Kidney epithelial cell (primary cell): Measurements from ENCODE around the gene SLC9A3. TPM values are rescaled to one million over a fixed set of nuclear protein-coding genes. Genes with fewer than 3 reads are reported as not detected.

Source experiments
- DNase-seq: peaks from one replicate; pipeline ENCODE4 v3.0.0-alpha.2; 2010; ENCODE audit warnings: low read depth
- H3K27me3 ChIP-seq: 2 replicates; pipeline ENCODE4 v1.6.0; 2011; ENCODE audit warnings: low read length; ENCODE audit not compliant: control insufficient read depth, insufficient read depth
- H3K36me3 ChIP-seq: 2 replicates; pipeline ENCODE4 v1.5.1; 2011; ENCODE audit warnings: low read length; ENCODE audit not compliant: control insufficient read depth, insufficient read depth
- H3K4me3 ChIP-seq: 2 replicates; pipeline ENCODE4 v1.5.1; 2011; ENCODE audit warnings: low read depth, mild to moderate bottlenecking, control low read depth, low read length
- total RNA-seq: library from RNA; depleted of rRNA; stranded (reverse); fragments of >200 nt; gene quantifications from 2 replicates; pipeline ENCODE4 v1.2.3, GENCODE V29; 2015
- TF ChIP-seq, protein P1 (sequence below): IDR thresholded peaks from 2 replicates; pipeline ENCODE4 v1.5.1; 2011; ENCODE audit warnings: mild to moderate bottlenecking, moderate library complexity, low read length, control low read depth, inconsistent platforms; ENCODE audit not compliant: insufficient read depth, poor library complexity, severe bottlenecking

SLC9A3 gene
- total RNA-seq, 1 donor from 2014 or later = 3.6 TPM

DNA sequence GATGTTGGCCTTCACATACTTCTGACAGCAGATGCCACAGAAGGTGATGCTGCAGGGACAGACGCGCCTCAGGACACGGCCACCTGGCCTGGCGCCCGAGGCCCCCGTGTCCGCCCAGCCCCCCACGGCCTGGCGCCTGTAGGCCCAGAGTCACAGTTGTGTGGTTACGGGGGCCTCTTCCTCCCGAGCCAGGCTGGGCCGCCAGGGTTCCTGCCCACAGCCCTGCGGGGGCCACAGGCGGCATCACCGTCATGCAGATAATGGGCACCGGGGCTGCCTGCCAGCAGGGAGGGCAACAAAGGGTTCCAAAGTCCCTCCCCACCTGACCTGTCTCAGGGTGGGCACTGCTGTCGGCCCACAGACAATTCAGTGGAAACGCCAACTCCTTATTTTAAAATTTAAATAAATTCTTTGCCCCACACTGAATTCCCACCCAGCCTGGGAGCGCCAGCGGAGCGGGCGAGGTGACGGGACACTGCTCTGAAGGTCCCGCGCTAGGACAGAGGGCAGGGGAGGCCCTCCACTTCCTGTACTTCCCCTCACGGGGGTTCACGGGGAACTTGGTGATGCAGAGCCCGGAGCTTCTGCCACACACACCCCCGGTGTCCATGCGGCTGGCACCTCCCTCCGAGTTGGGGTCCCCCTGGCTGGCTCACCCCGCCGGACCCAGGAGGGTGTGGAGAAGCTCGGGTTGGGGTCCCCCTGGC, 40.7 kb downstream of the SLC9A3 start:
- Histone ChIP-seq H3K27me3 (peaks cover 11% of the 10 kb centered on the region), H3K36me3 (no peaks in the 10 kb centered on the region), H3K4me3 (no peak overlapping the region)
- TF ChIP-seq, protein P1, sequence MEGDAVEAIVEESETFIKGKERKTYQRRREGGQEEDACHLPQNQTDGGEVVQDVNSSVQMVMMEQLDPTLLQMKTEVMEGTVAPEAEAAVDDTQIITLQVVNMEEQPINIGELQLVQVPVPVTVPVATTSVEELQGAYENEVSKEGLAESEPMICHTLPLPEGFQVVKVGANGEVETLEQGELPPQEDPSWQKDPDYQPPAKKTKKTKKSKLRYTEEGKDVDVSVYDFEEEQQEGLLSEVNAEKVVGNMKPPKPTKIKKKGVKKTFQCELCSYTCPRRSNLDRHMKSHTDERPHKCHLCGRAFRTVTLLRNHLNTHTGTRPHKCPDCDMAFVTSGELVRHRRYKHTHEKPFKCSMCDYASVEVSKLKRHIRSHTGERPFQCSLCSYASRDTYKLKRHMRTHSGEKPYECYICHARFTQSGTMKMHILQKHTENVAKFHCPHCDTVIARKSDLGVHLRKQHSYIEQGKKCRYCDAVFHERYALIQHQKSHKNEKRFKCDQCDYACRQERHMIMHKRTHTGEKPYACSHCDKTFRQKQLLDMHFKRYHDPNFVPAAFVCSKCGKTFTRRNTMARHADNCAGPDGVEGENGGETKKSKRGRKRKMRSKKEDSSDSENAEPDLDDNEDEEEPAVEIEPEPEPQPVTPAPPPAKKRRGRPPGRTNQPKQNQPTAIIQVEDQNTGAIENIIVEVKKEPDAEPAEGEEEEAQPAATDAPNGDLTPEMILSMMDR = no peak
- no peak for DNase-seq

DNA sequence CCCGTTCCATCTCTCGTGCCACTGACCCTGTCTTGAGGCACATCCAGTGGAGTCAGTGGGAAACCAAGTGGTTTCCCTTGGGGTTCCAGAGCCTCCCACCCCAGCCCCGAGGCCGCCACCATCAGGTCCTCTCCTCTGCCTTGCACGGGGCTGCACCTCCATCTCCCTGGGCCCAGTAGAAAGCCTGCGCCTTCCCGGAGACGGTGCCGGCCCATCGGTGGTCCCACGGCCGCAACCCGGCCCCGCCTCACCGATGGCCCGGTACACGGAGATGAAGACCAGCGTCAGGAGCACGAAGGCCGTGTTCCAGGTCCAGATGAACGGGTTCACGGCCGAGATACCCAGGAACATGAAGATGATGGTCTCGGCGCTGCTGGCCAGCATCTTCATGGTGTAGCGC, 41.2 kb downstream of the SLC9A3 start:
- Histone ChIP-seq H3K36me3 (no peaks in the 10 kb centered on the region), H3K4me3 (no peak overlapping the region), H3K27me3 (peaks cover 12% of the 10 kb centered on the region)
- no peak for DNase-seq
- TF ChIP-seq, protein P1 = no peak

DNA sequence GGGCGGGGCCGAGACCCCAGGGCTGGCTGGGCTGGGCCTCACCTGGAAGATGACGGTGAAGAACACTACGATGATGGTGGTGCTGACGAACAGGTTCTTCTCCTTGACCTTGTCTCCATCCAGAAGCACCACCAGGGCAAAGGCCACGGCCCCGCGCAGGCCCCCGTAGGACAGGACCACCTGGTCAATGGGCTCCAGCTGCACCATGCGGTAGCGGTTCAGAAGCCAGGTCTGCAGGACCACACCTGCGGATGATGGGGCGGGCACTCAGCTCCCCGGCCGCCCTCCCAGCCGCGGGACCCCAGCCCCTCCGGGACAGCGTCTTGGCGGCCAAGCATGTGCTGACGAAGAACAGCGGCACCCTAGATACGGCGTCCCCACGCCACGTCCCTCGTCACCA, 41.7 kb downstream of the SLC9A3 start:
- no peak for DNase-seq
- TF ChIP-seq, protein P1 = no peak
- H3K27me3 ChIP-seq = peaks cover 17% of the 10 kb centered on the region

DNA sequence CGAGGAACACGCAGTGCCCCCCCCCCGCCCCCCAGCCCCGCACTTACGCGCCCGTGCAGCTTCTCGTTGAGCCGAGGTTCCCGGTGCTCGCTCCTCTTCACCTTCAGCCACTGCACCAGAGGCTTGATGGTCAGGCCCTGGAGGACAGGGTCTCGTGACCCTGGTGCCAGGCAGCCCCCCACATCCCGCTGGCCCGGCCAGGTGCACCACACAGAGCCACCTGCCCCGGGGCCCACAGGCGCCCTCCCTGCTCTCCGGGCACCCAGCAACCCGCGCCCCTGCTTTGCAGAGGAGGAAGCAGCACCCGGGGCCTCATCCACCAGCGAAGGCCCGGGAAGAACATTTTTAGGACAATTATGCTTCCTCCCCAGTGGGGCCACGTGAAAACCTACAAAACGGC, 42.2 kb downstream of the SLC9A3 start:
- TF ChIP-seq, protein P1 = no peak
- DNase-seq = no peak

More for the DNA sequence above, 41.7 kb downstream of the SLC9A3 start:
- Histone ChIP-seq H3K36me3 (no peaks in the 10 kb centered on the region), H3K4me3 (no peak overlapping the region)

DNA sequence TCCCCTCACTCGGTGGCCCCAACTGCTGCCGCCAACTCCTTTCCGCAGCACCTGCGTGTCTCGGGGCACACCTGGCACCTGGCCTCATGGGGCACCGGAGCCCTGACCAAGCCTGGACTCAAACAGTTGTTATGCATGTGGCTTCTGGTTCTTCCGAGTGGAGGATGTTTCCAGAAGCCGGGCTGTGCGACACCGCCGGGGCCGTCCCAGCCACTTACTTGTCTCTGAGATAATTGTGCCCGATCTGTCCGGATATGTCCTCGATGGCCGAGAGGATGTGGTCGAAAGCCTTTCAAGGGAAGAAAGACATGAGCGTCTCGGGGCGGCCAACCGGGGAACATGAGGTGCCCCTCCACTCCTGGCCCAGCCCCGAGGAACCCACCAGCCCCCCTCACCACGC, 42.9 kb downstream of the SLC9A3 start:
- Histone ChIP-seq H3K36me3 (no peaks in the 10 kb centered on the region), H3K4me3 (no peak overlapping the region), H3K27me3 (peaks cover 29% of the 10 kb centered on the region)
- DNase-seq = no peak
- TF ChIP-seq, protein P1 = no peak

More for the DNA sequence above, 42.2 kb downstream of the SLC9A3 start:
- Histone ChIP-seq H3K27me3 (peaks cover 22% of the 10 kb centered on the region), H3K4me3 (no peak overlapping the region), H3K36me3 (no peaks in the 10 kb centered on the region)
